Measurements from ENCODE around the gene ERC1. TPM values are rescaled to one million over a fixed set of nuclear protein-coding genes. Genes with fewer than 3 reads are reported as not detected.
"Not testable (repeated sequence)": the region's sequence is repeated elsewhere in the genome, so short reads cannot be mapped to it uniquely, and the experiment has no call there.

ERC1 gene
- total RNA-seq, 1 experiment from 2014 or later, result 11.3 TPM

GRCh38 chr12:981961-982360 lies 9.1 kb upstream of the ERC1 start:
- DNase-seq (ENCODE audit: low spot score), result no peak

GRCh38 chr12:988646-989045 lies 2.4 kb upstream of the ERC1 start:
- DNase-seq (ENCODE audit: low spot score), result no peak

GRCh38 chr12:989051-989450 lies 2.0 kb upstream of the ERC1 start:
- DNase-seq (ENCODE audit: low spot score), result no peak

- peak; percentile 37 for DNase-seq (ENCODE audit: low spot score)
These were observed 1.0 kb upstream of the ERC1 start for GRCh38 chr12:989751-990660.

GRCh38 chr12:991350-992333 lies 619 bp downstream of the ERC1 start:
- DNase-seq (ENCODE audit: low spot score), result no peak

- no peak for DNase-seq (ENCODE audit: low spot score)
These were observed 1.6 kb downstream of the ERC1 start for GRCh38 chr12:992647-993046.

GRCh38 chr12:996881-997280 lies 5.9 kb downstream of the ERC1 start:
- no peak for DNase-seq (ENCODE audit: low spot score)

GRCh38 chr12:997505-997904 lies 6.5 kb downstream of the ERC1 start:
- no peak for DNase-seq (ENCODE audit: low spot score)

GRCh38 chr12:998020-998874 lies 7.2 kb downstream of the ERC1 start:
- no peak for DNase-seq (ENCODE audit: low spot score)

GRCh38 chr12:999736-1000135 lies 8.7 kb downstream of the ERC1 start:
- not testable (repeated sequence) for DNase-seq (ENCODE audit: low spot score)

GRCh38 chr12:1001507-1001906 lies 10.5 kb downstream of the ERC1 start:
- DNase-seq (ENCODE audit: low spot score), result no peak

GRCh38 chr12:1003600-1004271 lies 12.7 kb downstream of the ERC1 start:
- DNase-seq (ENCODE audit: low spot score), result no peak

- no peak for DNase-seq (ENCODE audit: low spot score)
These were observed 15.2 kb downstream of the ERC1 start for GRCh38 chr12:1006255-1006654.

- DNase-seq (ENCODE audit: low spot score), result no peak
These were observed 16.3 kb downstream of the ERC1 start for GRCh38 chr12:1007276-1007675.

- DNase-seq (ENCODE audit: low spot score), result no peak
These were observed 17.0 kb downstream of the ERC1 start for GRCh38 chr12:1007994-1008393.

GRCh38 chr12:1011091-1011490 lies 20.1 kb downstream of the ERC1 start:
- DNase-seq (ENCODE audit: low spot score), result no peak

GRCh38 chr12:1013618-1014489 lies 22.8 kb downstream of the ERC1 start:
- peak; percentile 90 for DNase-seq (ENCODE audit: low spot score)

- no peak for DNase-seq (ENCODE audit: low spot score)
These were observed 28.3 kb downstream of the ERC1 start for GRCh38 chr12:1019283-1019682.

GRCh38 chr12:1020389-1020788 lies 29.4 kb downstream of the ERC1 start:
- no peak for DNase-seq (ENCODE audit: low spot score)

Data from H4 (cell line).